Measurements from ENCODE around the gene OPRD1. TPM values are rescaled to one million over a fixed set of nuclear protein-coding genes. Genes with fewer than 3 reads are reported as not detected.
"Not testable (repeated sequence)": the region's sequence is repeated elsewhere in the genome, so short reads cannot be mapped to it uniquely, and the experiment has no call there.

The OPRD1 gene
- polyA plus RNA-seq, 5 donors, result 0.15 to 0.22 (median 0.18) TPM

DNA sequence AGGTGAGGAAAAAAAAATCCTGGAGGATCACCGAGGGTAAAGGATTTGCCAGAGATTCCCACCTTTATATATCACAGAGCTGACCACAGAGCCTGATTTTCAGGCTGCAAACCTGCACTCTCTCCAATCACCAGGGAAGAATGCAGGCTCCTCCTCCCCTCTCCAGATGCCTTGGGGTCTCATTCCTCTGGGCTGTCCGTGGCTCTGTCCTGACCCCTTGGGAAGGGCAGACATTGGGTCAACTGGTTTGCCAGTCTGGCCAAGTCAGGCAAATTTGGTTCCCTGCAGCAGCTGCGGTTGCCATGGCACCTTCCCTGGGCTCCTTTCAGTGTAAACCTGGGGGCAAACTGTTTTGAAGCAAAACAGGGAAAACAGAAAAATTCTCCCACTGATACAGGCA, 11.6 kb upstream of the OPRD1 start:
- no peak for DNase-seq

DNA sequence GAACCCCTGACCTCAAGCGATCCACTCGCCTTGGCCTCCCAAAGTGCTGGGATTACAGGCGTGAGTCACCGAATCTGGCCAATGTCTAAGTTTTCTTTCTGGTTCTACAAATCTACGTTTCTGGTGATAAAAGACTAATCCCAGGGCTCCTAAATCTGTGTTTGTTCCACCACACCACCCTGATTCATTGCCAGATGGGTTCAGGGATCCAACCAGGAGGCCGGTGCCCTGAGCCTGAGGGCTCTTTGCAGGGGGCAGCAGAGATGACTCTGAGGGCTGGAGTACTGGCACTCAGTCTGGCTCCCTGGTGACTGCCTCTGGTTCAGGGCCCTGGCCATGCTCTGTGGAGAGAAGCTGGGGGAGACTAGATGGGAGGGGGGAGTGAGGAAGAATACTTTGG, 10.5 kb upstream of the OPRD1 start:
- DNase-seq, result no peak

DNA sequence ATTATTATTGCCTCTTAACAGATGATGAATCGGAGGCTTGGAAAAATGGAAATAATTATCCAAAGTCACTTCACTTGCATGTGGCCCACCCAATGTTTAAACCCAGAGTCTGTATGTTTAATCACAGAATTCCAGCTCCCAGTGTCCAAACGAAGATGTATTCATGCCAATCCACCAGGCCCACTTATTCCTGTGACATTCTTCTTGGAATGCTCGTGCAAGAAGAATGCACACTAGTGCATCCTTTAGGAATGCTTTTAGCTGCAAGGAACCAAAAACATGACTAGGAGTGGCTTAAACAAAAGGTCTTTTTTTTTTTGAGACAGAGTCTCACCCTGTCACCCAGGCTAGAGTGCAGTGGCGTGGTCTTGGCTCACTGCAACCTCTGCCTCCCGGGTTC, 8.9 kb upstream of the OPRD1 start:
- DNase-seq, result no peak

DNA sequence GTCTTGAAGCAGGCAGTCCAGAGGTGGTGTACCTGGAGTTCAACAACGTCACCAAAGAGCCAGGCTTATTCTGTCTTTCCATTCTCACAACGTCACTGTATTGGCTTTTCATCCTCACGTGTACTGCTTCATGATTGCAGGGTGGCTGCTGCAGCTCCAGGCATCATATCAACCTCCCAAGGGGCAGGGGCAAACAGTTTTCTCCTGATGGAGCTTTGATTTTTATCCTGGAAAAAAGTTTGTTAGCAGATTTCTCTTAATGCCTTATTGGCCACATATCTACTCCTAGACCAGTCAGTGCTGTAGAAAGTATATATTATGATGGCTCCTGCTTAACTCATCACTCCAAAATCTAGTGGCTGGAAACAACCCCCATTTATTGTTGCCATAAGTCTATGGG, 8.3 kb upstream of the OPRD1 start:
- DNase-seq, result no peak

DNA sequence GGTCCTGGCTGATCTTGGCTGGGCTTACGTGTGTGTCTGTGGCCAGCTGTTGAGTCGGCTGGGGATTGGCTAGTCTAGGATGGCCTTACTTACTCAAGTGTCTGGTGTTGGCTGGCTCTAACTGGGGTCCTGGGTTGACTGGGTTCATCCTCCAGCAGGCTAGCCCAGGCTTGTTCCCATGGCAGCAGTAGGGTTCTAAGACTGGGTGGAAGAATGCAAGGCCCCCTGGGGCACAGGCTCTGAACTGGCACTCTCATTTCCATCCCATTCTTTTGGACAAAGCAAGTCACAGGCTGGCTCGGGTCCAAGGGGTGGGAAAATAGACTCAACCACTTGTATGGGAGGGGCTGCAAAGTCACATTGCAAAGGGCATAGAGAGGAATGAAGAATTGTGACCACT, 7.9 kb upstream of the OPRD1 start:
- no peak for DNase-seq

DNA sequence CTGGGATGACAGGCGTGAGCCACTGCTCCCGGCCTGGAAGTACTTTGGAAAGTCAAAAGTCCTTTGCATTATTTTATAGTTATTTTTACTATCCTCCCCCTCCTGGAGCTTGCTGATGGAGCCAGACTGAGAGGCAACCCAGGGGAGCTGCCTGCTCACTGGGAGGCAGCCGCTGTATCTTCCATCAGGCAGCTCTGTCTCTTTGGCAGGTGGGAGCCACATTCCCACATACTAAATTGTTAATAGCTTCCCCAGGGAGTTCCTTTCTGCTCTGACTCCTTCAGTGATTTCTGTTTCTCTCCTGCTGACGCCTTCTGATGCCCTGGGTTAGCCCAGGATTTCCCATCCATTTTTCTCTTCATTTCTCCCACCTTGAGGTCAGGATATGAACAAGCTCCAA, 4.9 kb upstream of the OPRD1 start:
- no peak for DNase-seq

DNA sequence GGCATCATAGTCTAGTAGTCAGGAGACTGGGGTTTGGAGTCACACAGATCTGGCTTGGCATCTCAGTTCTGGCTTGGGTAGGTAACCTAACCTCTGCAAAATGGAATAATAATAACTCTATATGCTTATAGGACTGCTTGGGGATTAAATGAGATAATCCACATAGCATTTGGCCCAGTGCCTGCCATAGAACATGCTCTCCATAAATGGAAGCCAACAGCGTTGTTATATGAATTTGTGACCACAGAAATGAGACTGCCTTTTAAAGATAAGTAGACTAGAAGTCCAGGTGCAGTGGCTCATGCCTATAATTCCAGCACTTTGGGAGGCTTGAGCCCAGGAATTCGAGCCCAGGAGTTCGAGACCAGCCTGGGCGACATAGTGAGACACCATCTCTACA, 4.0 kb upstream of the OPRD1 start:
- DNase-seq, result no peak

DNA sequence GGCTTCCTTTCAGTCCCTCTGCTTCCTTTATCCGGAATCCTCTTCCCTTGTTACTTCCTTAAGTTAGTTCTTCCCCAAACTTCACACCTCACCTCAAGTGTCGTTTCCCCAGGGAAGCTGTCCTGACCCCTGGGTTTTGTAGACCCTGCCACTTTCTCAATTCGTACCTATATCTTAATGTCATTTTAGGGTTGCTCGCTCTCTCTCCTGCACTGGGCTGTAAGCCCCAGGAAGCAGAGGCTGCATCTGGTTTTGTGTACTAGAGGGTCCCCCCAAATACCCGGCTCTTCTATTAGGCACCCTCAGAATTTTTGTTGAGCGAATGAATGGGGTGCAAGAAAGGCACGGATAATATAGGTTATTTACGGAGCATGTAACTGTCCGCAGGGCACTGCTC, 603 bp upstream of the OPRD1 start:
- DNase-seq, result no peak

DNA sequence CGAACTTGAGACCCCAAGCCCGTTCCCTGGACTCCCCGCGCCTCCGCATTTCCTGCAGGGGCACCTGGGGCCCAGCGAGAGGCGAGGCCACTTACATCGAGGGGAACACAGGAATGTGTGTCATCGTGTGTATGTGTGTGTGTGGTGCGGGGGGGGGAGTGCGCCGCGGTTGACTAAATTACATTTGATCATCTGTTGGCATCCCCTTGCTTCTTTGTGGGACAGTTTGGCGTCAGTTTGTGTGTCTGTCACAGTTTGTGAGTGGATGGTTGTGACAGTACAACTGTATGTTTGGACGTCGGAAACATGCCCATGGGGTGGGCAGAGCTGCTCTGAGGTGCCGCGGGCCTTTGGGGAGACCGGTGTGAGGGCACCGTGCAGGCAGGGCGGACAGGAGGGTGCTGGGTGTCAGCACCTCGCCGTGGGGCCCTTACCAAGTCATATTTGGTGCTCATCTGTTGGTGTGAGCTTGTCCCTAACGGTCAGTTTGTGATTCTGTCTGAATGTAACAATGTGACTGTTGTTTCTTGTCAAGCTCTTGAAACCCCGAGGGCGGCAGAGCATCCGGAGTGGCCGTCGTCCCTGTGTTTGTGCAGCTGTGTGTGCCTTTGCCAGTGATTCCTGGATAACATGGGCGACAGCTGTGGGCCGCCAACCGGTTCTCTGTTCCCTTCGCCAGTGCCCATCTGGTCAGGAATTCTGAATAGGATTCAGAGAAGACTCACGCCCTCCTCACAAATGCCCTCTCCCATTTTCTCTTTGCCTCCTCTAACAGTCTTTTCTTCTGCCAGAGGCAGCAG, 899 bp downstream of the OPRD1 start:
- DNase-seq, result no peak

DNA sequence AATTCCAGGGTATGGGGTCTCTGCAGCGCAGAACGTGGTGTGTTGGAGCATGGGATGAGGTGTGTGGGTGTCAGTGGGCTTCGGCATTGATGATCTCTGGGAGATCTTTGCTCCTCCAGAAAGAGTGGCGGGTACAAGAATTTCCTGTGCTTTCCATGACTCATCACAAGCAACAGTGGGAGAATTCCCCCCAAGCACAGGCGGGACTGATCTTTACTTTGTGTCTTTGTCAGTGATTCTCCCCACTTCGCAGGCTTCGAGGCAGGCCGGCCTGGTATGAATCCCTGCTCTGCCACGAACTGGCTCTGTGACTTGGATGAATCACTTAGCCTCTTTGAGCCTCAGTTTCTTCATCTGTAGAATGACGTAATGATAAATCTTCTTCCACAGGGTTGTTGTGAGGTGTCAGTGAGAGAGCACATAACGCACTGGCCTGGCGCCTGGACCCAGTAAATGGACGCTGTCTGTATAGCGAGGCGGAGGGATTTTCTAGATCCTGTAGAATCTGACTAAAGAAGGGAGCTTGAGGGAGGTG, 2.0 kb downstream of the OPRD1 start:
- no peak for DNase-seq

DNA sequence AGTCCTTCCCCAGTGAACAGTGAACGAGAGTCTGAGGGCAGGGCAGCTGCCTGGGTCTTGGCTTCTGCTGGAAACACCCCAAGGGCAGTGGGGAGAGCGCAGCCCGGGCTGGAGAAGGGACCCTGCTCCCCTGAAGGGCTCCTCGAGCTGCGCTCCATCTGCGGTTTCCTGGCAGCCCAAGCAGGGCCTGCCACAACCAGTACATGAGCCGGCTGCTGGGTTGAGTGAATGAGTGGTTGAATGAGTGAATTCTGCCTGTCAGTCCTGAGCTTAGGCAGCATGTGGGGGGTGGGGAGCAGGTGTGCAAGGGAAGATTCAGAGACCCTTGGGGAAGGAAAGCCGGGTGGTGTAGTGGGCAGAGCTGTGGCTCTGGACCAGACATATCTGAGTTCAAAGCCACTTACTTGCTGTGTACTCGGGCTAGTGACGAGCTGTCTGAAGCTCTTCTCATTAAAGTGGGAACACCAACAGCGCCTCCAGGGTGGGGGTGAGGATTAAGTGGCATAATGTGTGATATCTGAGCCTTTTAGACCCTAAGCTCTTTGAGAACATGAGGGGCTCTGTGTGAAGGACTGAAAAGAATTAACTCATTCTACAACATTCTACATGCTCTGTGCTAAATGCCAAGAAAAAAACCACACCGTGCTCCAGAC, 3.7 kb downstream of the OPRD1 start:
- no peak for DNase-seq

DNA sequence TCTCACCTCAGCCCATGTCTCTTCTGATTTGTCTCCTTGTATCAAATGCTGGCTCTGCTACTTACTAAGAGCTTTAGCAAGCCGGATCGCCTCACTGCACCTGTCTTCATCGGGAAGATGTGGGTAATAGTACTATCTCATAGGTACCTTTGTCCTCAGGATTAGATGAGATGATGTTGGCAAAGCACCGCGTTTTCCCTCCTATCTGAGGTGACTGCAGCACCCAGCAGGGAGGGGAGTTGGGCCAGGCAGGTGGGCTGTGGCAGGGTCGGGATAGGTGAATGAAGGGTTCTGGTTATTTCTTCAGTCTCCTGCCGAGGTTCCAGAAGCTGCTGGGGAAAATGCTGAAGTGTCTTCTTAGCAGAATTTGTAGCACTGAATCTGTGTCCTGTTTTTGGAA, 5.2 kb downstream of the OPRD1 start:
- DNase-seq, result no peak

DNA sequence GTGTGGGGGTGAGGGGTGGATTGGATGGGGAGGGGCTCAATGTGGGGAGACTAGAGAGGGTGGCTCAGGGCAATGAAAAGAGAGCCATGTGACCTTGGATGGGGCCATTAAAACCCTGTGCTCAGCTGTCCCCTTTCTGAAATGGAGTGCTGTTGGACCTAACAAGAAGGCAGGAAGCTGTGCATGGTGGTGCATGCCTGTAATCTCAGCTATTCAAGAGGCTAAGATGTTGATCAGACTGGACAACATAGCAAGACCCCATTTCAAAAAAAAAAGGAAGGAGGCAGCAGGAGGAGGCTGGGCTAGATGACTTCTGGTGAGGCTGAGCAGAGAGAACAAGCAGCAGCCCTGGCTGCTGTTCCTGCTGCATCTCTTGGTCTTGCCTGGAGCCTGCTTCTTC, 7.0 kb downstream of the OPRD1 start:
- DNase-seq, result no peak

DNA sequence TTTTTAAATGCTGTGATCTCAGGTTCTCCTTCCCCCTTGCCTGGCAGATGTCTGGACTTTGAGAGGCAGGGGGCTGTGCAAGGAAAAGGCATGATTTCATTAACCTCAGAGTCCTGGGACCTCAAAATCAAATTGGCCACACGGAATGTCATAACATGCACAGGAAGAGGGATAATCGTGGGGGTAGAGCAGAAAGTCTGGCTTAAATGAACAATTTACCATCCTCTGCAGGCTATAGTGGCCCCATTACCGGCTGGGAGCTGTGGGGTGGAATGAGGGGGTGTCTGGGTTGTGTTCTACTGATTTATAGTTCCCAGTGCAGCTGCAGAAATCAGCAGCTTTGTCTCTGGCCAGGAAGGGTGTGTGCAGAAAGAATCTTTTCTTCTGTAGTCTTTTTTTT, 10.8 kb downstream of the OPRD1 start:
- DNase-seq, result no peak

DNA sequence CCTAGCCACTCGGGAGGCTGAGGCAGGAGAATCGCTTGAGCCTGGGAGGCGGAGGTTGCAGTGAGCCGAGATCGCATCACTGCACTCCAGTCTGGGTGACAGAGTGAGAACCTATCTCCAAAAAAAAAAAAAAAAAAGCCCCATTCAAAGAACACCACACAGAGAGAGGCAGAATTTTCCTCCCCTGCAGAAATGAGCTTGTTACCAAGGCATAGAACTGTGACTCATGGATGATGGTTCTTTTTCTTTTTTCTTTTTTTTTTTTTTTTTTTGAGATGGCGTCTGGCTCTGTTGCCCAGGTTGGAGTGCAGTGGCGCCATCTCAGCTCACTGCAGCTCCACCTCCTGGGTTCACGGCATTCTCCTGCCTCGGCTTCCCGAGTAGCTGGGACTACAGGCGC, 12.1 kb downstream of the OPRD1 start:
- DNase-seq, result not testable (repeated sequence)

DNA sequence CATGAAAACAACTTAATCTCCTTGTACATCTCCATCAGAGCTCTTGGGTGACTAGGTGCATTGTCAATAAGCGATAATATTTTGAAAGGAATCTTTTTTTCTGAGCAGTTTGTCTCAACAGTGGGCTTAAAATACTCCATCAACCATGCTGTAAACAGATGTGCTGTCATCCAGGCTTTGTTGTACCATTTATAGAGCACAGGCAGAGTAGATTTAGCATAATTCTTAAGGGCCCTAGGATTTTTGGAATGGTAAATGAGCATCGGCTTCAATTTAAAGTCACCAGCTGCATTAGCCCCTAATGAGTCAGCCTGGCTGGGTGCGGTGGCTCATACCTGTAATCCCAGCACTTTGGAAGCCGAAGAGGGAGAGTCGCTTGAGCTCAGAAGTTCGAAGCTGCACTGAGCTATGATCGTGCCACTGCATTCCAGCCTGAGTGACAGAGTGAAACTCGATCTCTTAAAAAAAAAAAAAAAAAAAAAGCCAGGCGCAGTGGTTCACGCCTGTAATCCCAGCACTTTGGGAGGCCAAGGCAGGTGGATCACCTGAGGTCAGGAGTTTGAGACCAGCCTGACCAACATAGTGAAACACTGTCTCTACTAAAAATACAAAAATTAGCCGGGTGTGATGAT, 16.4 kb downstream of the OPRD1 start:
- DNase-seq, result not testable (repeated sequence)

DNA sequence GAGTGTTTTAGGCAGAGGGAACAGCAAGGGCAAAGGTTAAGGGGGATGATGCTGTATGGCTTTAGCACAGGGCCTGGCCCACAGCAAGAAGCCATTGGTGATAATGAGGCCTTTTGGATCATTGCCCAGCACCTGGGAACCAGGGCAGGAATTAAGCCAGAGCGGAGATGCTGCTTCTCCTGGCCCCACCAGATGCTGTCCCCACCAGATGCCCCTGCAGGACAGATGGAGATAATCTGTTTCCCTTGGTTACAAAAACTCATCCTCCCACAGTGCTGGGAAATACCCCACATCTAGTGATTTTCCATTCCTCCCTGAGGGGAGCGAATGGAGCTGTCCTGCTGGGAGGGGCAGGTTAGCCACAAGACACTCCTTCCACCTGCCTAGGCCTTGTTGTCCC, 18.8 kb downstream of the OPRD1 start:
- DNase-seq, result no peak

DNA sequence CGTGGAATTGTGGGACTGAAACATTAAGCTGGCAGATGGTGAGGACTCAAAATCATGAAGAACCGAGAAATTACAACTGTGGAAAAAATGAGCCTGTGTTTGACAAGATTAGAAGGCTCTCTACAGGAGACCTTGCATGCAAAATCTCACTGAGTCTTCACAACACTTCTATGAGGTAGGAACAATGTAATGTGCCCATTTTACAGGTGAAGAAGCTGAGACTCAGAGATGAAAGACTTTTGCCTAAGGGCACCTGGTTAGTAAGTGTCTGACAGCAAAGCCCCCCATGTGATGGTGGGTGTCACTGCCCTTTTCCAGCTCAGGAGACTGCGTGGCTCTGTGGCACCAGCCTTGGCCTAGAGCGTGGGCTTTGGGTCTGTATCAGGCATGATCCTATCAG, 21.0 kb downstream of the OPRD1 start:
- DNase-seq, result no peak

DNA sequence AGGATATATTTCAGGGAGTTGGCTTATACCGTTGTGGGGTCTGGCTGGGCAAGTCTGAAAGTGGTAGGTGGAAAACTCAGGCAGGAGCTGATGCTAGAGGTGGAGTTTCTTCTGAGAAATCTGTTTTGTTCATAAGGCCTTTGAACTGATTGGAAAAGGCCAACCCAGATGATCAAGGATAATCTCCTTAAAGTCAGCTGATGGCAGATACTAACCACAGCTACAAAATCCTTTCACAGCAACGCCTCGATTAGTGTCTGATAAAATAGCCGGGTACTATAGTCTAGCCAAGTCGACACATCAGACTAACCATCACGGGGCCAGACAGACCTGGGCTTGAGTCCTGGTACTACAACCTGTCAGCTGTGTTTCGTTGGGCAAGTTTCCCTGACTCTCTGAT, 21.4 kb downstream of the OPRD1 start:
- no peak for DNase-seq

DNA sequence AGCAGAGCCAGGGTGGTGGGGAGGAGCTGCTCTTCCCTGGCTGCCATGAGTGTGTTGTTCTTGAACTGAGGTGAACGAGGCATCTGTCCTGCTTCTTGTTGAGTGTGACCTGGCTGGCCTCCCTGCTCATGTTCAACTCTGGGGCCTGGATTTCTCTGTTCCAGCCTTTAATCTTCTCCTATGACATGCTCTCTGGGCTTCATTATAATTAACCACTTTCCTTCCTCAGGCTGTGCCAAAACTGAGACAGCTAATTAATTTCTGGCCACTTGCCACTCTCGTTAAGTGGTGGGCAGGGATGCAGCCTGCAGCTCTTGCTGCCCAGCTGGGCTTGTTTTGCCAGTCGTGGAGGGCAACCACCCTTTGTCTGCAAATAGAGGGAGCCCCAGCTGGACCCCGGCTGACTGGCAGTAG, 23.3 kb downstream of the OPRD1 start:
- no peak for DNase-seq

DNA sequence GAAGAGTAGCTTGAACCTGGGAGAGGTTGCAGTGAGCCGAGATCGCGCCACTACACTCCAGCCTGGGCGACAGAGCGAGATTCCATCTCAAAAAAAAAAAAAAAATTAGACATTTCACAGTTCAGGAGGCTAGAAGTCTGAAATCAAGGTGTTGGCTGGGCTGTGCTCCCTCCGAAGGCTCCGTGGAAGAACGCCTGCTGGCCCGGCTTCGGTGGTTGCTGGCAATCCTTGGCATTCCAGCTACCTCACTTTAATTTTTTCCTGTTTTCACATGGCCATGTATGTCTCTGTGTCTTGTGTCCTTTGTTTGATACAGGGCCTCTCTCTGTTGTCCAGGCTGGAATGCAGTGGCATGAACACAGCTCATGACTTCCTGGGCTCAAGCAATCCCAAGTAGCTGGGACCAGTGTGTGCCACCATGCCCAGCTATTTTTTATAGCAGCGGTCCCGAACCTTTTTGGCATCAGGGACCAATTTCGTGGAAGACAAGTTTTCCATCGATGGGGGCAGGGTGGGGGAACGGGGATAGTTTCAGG, 24.5 kb downstream of the OPRD1 start:
- no peak for DNase-seq

DNA sequence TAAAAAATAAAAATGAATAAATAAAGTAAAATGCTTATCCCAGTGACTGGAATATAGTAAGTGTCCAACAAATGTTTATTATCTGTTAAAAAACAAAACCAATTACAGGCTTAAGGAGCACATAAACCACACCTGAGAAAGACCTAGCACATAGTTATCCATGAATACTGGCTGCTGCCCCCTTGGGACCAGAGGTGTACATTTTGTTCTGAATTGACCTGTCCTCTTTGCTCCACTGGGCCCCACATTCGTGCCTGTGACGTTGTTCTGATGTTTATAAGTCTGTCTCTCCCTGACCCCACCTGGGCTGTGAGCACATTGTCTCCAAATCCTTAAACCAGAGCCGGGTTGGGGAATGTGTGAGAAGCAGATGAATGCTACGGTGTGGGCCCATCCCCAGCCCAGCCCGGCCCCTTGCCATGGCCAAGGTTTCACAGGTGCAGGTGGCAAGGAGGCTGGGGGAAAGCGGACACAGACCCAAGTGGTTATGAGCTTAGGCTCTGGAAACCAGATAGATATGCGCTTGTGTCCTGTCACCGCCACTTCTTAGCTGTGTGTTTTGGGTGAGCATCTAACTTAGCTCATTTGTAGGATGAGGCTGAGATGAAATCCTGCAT, 29.1 kb downstream of the OPRD1 start:
- no peak for DNase-seq

Data from right lung (tissue), 5 donors.